Small intestine (tissue), 7 donors: ENCODE results near the gene NCOA5. TPM values are rescaled to one million over a fixed set of nuclear protein-coding genes. Genes with fewer than 3 reads are reported as not detected.

ENCODE experiments used
- DNase-seq, 2 donors: peaks; one replicate each; pipeline versions ENCODE4 v3.0.0 to v3.0.0-alpha.2; 2013
- FAIRE-seq: peaks from 2 replicates; lab custom pipeline; 2012; peaks lifted over from hg19 to GRCh38; lab: Jason Lieb, UNC
- H3K27ac ChIP-seq, 3 donors: one replicate each; pipeline ENCODE4 v1.5.1; 2013; ENCODE audit warnings: low read length in 2 of 3, mild to moderate bottlenecking in 2 of 3, control low read depth in 1 of 3, inconsistent platforms in 1 of 3, low read depth in 1 of 3, moderate library complexity in 1 of 3
- H3K27me3 ChIP-seq, 3 donors: one replicate each; pipeline ENCODE4 v1.6.1; 2013; ENCODE audit warnings: low read length in 3 of 3, inconsistent platforms in 1 of 3; ENCODE audit not compliant: control insufficient read depth in 3 of 3, insufficient read depth in 3 of 3
- H3K36me3 ChIP-seq, 3 donors: one replicate each; pipeline ENCODE4 v1.6.1; 2013; ENCODE audit warnings: low read length in 3 of 3, inconsistent platforms in 1 of 3, low read depth in 1 of 3, mild to moderate bottlenecking in 1 of 3, moderate library complexity in 1 of 3; ENCODE audit not compliant: control insufficient read depth in 3 of 3, insufficient read depth in 2 of 3
- H3K4me1 ChIP-seq, 3 donors: one replicate each; pipeline ENCODE4 v1.6.1; 2013; ENCODE audit warnings: low read length in 2 of 3, inconsistent platforms in 1 of 3, low read depth in 1 of 3, mild to moderate bottlenecking in 1 of 3, moderate library complexity in 1 of 3; ENCODE audit not compliant: control insufficient read depth in 3 of 3, insufficient read depth in 2 of 3
- H3K4me3 ChIP-seq, 3 donors: one replicate each; pipeline ENCODE4 v1.5.1; 2013; ENCODE audit warnings: low read length in 3 of 3, control low read depth in 1 of 3, inconsistent platforms in 1 of 3, low read depth in 1 of 3, mild to moderate bottlenecking in 1 of 3, moderate library complexity in 1 of 3
- H3K9me3 ChIP-seq, 2 donors: one replicate each; pipeline ENCODE4 v1.6.1; 2013; ENCODE audit warnings: low read depth in 1 of 2, low read length in 1 of 2; ENCODE audit not compliant: control insufficient read depth in 2 of 2, insufficient read depth in 1 of 2
- WGBS, 3 donors: extraction: QIAGEN DNeasy Blood & Tissue Kit; methylation state at CpG; one replicate each; pipeline ENCODE4 v1.1.7; 2013; 5-methylcytosine and 5-hydroxymethylcytosine counted together
- polyA plus RNA-seq, 4 donors: library from polyadenylated mRNA; stranded (reverse) in 3 of 4; unstranded in 1 of 4; fragments of 200-250 nt in 3 of 4; fragments of 120-200 nt in 1 of 4; gene quantifications; one replicate each; pipeline versions ENCODE4 v1.2.1 to v1.2.3, GENCODE V29; 2013
- donor health status: healthy with polysubstance abuse.
- donor health status: control.
- donor health status: control.
- donor health status: Bipolar disorder and iron deficiency.
- donor health status: healthy.

Gene NCOA5
- polyA plus RNA-seq, 4 donors = 13.2 to 36.8 (median 14.7) TPM

GRCh38 chr20:46046588-46047310 lies 43.0 kb downstream of the NCOA5 start:
- Histone ChIP-seq H3K27ac (no peak overlapping the region), H3K4me3 (no peak overlapping the region), H3K9me3 (no peaks in the 10 kb centered on the region), H3K27me3 (peaks cover 0 to 5% (median 0%) of the 10 kb centered on the region in 3 donors), H3K36me3 (no peaks in the 10 kb centered on the region), H3K4me1 (no peaks in the 10 kb centered on the region)
- DNase-seq = no peak
- WGBS, 3 donors = 73 to 80% (median 77%) methylated on average over 8 of the region's 8 CpGs
- no peak for FAIRE-seq

GRCh38 chr20:46044896-46045295 lies 44.9 kb downstream of the NCOA5 start:
- 58 to 73% (median 60%) methylated on average over 6 of the region's 6 CpGs for WGBS, 3 donors
- Histone ChIP-seq H3K4me1 (no peaks in the 10 kb centered on the region), H3K27ac (no peak overlapping the region), H3K36me3 (no peaks in the 10 kb centered on the region), H3K9me3 (no peaks in the 10 kb centered on the region), H3K27me3 (peaks cover 0 to 7% (median 0%) of the 10 kb centered on the region in 3 donors), H3K4me3 (no peak overlapping the region)
- no peak for FAIRE-seq
- DNase-seq = no peak

GRCh38 chr20:46043556-46043955 lies 46.2 kb downstream of the NCOA5 start:
- Histone ChIP-seq H3K27ac (no peak overlapping the region), H3K9me3 (no peaks in the 10 kb centered on the region), H3K4me1 (no peaks in the 10 kb centered on the region), H3K27me3 (peaks cover 0 to 7% (median 0%) of the 10 kb centered on the region in 3 donors), H3K36me3 (no peaks in the 10 kb centered on the region), H3K4me3 (no peak overlapping the region)
- no peak for FAIRE-seq
- no peak for DNase-seq
- WGBS, 3 donors = 47 to 59% (median 51%) methylated on average over 7 of the region's 7 CpGs

- H3K27me3 ChIP-seq = peaks cover 0 to 4% (median 0%) of the 10 kb centered on the region in 3 donors
- no peak for FAIRE-seq
Observed at GRCh38 chr20:46040902-46041535, 48.7 kb downstream of the NCOA5 start.

GRCh38 chr20:46037036-46037435 lies 52.7 kb downstream of the NCOA5 start:
- peaks cover 5 to 22% (median 16%) of the 10 kb centered on the region in 3 donors for H3K27me3 ChIP-seq
- FAIRE-seq = no peak

More at GRCh38 chr20:46040902-46041535, 48.7 kb downstream of the NCOA5 start:
- DNase-seq = peak in 1 of 2 donors; percentile 64
- no peaks in the 10 kb centered on the region for H3K4me1 ChIP-seq
- no peak overlapping the region for H3K27ac ChIP-seq
- H3K36me3 ChIP-seq = no peaks in the 10 kb centered on the region
- no peaks in the 10 kb centered on the region for H3K9me3 ChIP-seq
- no peak overlapping the region for H3K4me3 ChIP-seq
- 29 to 36% (median 34%) methylated on average over 18 of the region's 18 CpGs for WGBS, 3 donors

GRCh38 chr20:46036370-46036769 lies 53.4 kb downstream of the NCOA5 start:
- Histone ChIP-seq H3K9me3 (no peaks in the 10 kb centered on the region), H3K27ac (no peak overlapping the region), H3K27me3 (peaks cover 9 to 28% (median 14%) of the 10 kb centered on the region in 3 donors), H3K4me3 (no peak overlapping the region), H3K4me1 (no peaks in the 10 kb centered on the region), H3K36me3 (no peaks in the 10 kb centered on the region)
- DNase-seq (no peak), FAIRE-seq (no peak)
- 90 to 91% (median 91%) methylated on average over 8 of the region's 8 CpGs for WGBS, 3 donors

More at GRCh38 chr20:46037036-46037435, 52.7 kb downstream of the NCOA5 start:
- no peaks in the 10 kb centered on the region for H3K9me3 ChIP-seq
- H3K4me1 ChIP-seq = no peaks in the 10 kb centered on the region
- no peak overlapping the region for H3K4me3 ChIP-seq
- no peak overlapping the region for H3K27ac ChIP-seq
- 59 to 74% (median 66%) methylated on average over 5 of the region's 5 CpGs for WGBS, 3 donors
- H3K36me3 ChIP-seq = no peaks in the 10 kb centered on the region
- no peak for DNase-seq

GRCh38 chr20:46035713-46036112 lies 54.0 kb downstream of the NCOA5 start:
- Histone ChIP-seq H3K27ac (no peak overlapping the region), H3K9me3 (no peaks in the 10 kb centered on the region), H3K27me3 (peaks cover 9 to 34% (median 19%) of the 10 kb centered on the region in 3 donors), H3K4me3 (no peak overlapping the region), H3K4me1 (no peaks in the 10 kb centered on the region), H3K36me3 (no peaks in the 10 kb centered on the region)
- 66 to 87% (median 78%) methylated on average over 6 of the region's 6 CpGs for WGBS, 3 donors
- FAIRE-seq = no peak
- DNase-seq = no peak

GRCh38 chr20:46035253-46035652 lies 54.5 kb downstream of the NCOA5 start:
- H3K27ac ChIP-seq = no peak overlapping the region
- H3K27me3 ChIP-seq = peaks cover 9 to 38% (median 23%) of the 10 kb centered on the region in 3 donors
- FAIRE-seq = no peak
- no peaks in the 10 kb centered on the region for H3K4me1 ChIP-seq
- H3K36me3 ChIP-seq = no peaks in the 10 kb centered on the region
- no peak for DNase-seq
- H3K4me3 ChIP-seq = no peak overlapping the region
- no peaks in the 10 kb centered on the region for H3K9me3 ChIP-seq
- WGBS, 3 donors = 59 to 66% (median 59%) methylated on average over 5 of the region's 5 CpGs
